NCI-H2196 (cell line): Measurements from ENCODE around the gene RNF113B.

Source experiments
- DNase-seq: peaks from one replicate; lab custom pipeline; 2025; ENCODE audit not compliant: unreplicated experiment; lab: John Stamatoyannopoulos, UW

RNF113B gene

DNA sequence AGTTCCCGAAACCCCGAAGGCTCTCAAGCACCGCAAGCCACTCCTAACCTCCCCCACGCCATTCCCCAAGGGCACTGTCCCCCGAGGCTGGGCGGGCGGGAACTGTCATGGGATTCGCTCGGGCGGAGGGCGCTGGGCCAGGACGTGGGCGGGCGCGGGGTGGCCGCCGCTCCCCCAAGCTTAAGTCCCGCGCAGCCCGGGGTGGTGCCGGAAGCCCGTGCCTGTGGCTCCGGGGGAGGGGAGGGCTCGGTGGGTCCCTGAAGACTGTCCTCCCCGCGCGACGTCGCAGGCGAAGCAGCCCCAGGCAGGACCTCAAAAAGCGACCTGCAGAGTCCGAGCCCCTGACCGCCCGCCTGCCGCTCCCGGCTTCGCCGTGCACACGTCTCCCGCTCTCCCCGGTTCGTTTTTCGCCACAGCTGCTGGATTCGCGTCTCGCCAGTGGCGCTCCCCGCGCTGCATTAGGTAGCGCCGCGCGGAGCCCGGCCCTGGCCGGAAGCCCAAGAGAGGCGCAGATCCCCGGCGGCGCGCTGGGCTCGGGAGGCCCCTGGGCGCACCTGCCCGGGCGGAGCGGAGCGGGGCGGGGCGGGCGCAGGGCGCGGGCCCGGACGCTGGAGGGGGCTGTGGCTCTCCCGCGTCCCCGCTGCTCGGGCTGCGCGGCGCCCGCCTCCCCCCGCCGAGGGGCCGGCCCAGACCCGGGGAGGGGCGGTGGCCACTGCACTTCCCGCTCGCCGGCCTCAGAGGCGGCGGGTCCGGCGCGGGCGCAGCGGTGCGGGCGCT, 34.5 kb downstream of the RNF113B start, which contains the start of gene FARP1:
Gene FARP1, plus strand, starts transcription at position 715 of the 777 bp plus-strand sequence. CDS start 70,149 bp downstream, outside the sequence.
- peak; percentile 68 for DNase-seq

GRCh38 chr13:98141509-98142379, 35.3 kb downstream of the RNF113B start:
- DNase-seq = no peak

DNA sequence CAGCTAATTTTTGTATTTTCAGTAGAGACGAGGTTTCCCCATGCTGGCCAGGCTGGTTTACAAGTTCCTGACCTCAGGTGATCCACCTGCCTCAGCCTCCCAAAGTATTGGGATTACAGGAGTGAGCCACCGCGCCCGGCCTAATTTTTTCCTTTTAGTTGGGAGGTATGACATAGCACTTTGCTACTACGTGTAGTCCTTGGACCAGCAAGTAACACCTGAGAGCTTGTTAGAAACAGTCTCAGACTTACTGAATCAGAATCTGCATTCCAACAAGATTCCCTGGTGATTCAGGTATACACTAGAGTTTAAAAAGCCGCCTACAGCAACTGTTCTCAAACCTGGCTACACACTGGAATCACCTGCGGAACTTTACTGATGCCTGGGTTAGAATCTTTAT, 36.0 kb downstream of the RNF113B start:
- DNase-seq = no peak

DNA sequence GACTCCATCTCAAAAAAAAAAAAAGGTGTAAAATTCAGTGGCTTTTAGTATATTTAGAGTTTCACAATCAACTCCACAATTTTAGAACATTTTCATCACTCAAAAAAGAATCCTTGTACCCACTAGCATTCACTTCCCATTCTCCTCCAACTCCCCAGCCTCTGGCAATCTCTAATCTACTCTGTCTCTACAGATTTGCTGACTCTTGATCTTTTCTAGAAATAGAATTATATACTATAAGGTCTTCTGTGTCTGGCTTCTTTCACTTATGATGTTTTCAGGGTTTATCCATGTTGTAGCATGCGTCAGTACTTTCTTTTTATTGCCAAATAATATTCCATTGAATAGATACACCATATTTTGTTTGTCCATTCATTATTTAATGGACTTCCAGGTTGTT, 42.2 kb downstream of the RNF113B start:
- no peak for DNase-seq

DNA sequence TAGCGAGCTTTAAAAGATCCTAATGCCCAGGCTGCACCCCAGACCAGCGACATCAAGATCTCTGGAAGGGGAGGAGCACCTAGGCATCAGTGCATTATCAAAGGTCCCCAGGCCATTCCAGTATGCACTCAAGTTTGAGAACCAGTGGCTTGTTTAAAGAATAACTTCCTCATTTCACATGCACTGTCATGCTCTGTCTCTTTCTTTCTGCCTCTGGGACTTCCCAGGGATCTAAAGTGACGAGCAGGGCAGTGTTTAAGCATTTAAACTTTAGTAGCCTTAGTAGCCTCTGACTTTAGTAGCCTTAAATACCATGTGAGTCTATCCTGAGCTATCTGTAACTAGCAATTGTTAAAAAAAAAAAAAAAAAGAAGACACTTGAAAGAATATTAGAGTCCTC, 43.1 kb downstream of the RNF113B start:
- DNase-seq = no peak

DNA sequence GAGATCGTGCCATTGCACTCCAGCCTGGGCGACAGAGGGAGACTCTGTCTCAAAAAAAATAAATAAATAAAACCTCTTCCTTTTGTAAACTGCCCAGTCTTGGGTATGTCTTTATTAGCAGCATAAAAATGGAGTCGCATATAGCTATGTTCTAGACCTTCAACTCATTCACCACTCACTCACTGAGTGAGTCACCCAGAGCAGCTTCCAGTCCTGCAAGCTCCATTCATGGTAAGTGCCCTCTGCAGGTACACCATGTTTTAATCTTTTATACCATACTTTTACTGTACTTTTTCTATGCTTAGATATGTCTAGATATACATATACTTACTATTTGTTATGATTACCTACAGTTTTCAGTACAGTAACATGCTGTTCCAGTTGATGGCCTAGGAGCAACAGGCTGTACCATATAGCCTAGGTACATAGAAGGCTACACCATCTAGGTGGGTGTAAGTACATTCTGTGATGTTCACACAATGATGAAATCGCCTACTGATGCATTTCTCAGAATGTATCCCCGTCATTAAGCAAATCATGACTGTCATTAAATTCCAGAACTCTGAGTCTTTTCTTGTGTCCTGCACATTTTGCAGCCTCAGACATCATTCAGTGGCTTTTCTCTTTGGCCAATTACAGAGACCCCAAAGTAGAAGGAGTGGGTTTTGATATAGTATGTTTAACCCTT, 47.9 kb downstream of the RNF113B start:
- no peak for DNase-seq
